Dendritic cell treated with granulocyte-macrophage colony-stimulating factor and Interleukin-4, amounts not matched to agents 40 ng/mL and 50 ng/mL, for 4 days (primary cell): ENCODE results near the gene CRMP1.
"Not testable (repeated sequence)": the region's sequence is repeated elsewhere in the genome, so short reads cannot be mapped to it uniquely, and the experiment has no call there.

Source experiments
- H3K27ac Mint-ChIP-seq: one replicate; pipeline ENCODE4 v1.8.0; 2022; ENCODE audit warnings: mild to moderate bottlenecking, mixed read lengths
- H3K27me3 Mint-ChIP-seq: one replicate; pipeline ENCODE4 v1.8.0; 2022; ENCODE audit warnings: mild to moderate bottlenecking, mixed read lengths
- H3K36me3 Mint-ChIP-seq: one replicate; pipeline ENCODE4 v1.8.0; 2022; ENCODE audit warnings: low read depth, mixed read lengths
- H3K4me1 Mint-ChIP-seq: one replicate; pipeline ENCODE4 v1.8.0; 2022; ENCODE audit warnings: low read depth, mixed read lengths
- H3K4me3 Mint-ChIP-seq: one replicate; pipeline ENCODE4 v1.8.0; 2022; ENCODE audit warnings: mild to moderate bottlenecking, moderate library complexity, mixed read lengths
- H3K9me3 Mint-ChIP-seq: one replicate; pipeline ENCODE4 v1.8.0; 2022; ENCODE audit warnings: mixed read lengths
- intact Hi-C: fragments of 100-400 bp; cut with micrococcal nuclease; formaldehyde crosslinking; loops from one replicate; pipeline ENCODE4 v1.15.0; 2022

CRMP1 gene

GRCh38 chr4:5842456-5842855 lies 50.4 kb downstream of the CRMP1 start:
- no peaks in the 10 kb centered on the region for H3K4me1 Mint-ChIP-seq
- no peaks in the 10 kb centered on the region for H3K9me3 Mint-ChIP-seq
- no peak overlapping the region for H3K4me3 Mint-ChIP-seq
- H3K27ac Mint-ChIP-seq: no peak overlapping the region
- intact Hi-C loops: no loop called here
- H3K36me3 Mint-ChIP-seq: no peaks in the 10 kb centered on the region
- peaks cover 1% of the 10 kb centered on the region for H3K27me3 Mint-ChIP-seq

GRCh38 chr4:5839751-5840674 lies 52.9 kb downstream of the CRMP1 start:
- Mint-ChIP-seq H3K4me3 (no peak overlapping the region), H3K27me3 (peaks cover 1% of the 10 kb centered on the region)
- intact Hi-C loops: no loop called here

GRCh38 chr4:5839332-5839731 lies 53.6 kb downstream of the CRMP1 start:
- Mint-ChIP-seq H3K27ac (no peak overlapping the region), H3K9me3 (no peaks in the 10 kb centered on the region), H3K36me3 (no peaks in the 10 kb centered on the region), H3K4me1 (no peaks in the 10 kb centered on the region), H3K4me3 (no peak overlapping the region), H3K27me3 (peaks cover 1% of the 10 kb centered on the region)
- intact Hi-C loops: no loop called here

More at GRCh38 chr4:5839751-5840674, 52.9 kb downstream of the CRMP1 start:
- no peaks in the 10 kb centered on the region for H3K36me3 Mint-ChIP-seq
- no peaks in the 10 kb centered on the region for H3K4me1 Mint-ChIP-seq
- no peaks in the 10 kb centered on the region for H3K9me3 Mint-ChIP-seq
- H3K27ac Mint-ChIP-seq: no peak overlapping the region

GRCh38 chr4:5837483-5837882 lies 55.4 kb downstream of the CRMP1 start:
- H3K27me3 Mint-ChIP-seq, H3K4me3 Mint-ChIP-seq, H3K36me3 Mint-ChIP-seq, intact Hi-C loops, H3K27ac Mint-ChIP-seq, H3K4me1 Mint-ChIP-seq, H3K9me3 Mint-ChIP-seq: not testable (repeated sequence)

DNA sequence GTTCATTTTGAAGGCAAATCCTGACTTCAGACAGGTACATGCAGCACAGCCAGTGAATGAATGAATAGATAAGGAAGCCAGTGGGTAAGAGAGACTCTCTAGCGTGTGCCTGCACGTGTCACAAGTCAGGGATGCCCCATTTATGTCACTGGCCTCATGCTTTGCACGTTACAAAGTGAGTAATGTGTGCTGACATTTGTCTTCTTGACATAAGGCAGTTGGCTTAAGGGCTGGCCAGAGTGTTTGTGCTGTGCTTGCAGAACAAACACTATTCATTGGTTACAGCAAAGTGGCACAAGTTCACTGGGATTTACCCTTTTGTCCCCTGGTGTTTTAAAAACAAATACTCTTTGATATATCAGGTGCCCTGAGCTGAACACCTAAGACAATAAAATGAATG lies 55.9 kb downstream of the CRMP1 start:
- H3K27me3 Mint-ChIP-seq: no peaks in the 10 kb centered on the region
- no peaks in the 10 kb centered on the region for H3K9me3 Mint-ChIP-seq
- no peaks in the 10 kb centered on the region for H3K4me1 Mint-ChIP-seq
- intact Hi-C loops: no loop called here
- no peak overlapping the region for H3K4me3 Mint-ChIP-seq
- no peak overlapping the region for H3K27ac Mint-ChIP-seq
- no peaks in the 10 kb centered on the region for H3K36me3 Mint-ChIP-seq

GRCh38 chr4:5828005-5828391 lies 64.9 kb downstream of the CRMP1 start:
- H3K9me3 Mint-ChIP-seq: no peaks in the 10 kb centered on the region
- peaks cover 14% of the 10 kb centered on the region for H3K4me1 Mint-ChIP-seq
- no peaks in the 10 kb centered on the region for H3K36me3 Mint-ChIP-seq
- H3K27ac Mint-ChIP-seq: no peak overlapping the region
- H3K27me3 Mint-ChIP-seq: peaks cover 39% of the 10 kb centered on the region
- no peak overlapping the region for H3K4me3 Mint-ChIP-seq
- intact Hi-C loops: no loop called here

DNA sequence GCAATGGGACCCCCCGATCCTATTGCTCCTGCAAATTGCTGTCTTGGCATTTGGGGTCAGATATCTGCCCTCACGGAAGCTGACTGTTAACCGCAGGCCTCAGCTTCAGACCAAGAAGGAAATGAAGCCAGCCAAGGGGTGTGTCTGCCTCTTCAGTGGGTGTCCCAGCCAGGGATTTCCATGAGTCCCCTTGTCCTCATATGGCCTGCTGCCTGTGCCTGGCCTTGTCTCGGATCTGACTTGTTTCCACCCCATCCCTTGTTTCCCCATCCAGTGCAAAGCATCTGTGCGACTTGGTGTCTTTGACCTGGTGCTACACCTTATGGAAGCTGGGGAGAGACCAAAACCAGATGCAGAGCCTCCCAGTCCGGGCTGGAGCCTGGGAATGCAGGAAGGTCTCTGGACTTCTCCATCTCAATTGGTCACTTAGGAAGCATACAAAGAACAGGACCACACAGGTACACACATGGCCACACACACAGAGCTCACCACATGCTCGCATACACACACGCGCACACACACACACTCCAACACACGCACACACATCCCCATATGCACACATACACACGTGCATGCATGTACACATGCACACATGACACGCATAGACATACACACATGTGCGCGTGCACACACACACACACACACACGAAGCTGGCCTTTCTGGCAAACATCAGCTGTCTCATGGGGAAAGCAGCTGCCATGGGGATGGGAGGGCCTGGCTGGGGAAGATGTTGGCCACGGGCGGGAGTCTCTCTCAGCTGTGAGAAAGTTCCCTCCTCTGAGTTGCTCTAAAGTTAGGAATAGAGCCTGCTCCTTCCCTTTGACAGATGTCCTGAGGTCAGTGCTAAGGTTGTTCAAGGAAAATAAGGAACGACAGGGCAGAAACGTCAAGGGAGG lies 65.5 kb downstream of the CRMP1 start:
- no peaks in the 10 kb centered on the region for H3K9me3 Mint-ChIP-seq
- no peak overlapping the region for H3K4me3 Mint-ChIP-seq
- H3K27ac Mint-ChIP-seq: no peak overlapping the region
- peaks cover 42% of the 10 kb centered on the region for H3K27me3 Mint-ChIP-seq
- peaks cover 14% of the 10 kb centered on the region for H3K4me1 Mint-ChIP-seq
- intact Hi-C loops: no loop called here
- H3K36me3 Mint-ChIP-seq: no peaks in the 10 kb centered on the region

GRCh38 chr4:5826437-5827107 lies 66.3 kb downstream of the CRMP1 start:
- Mint-ChIP-seq H3K4me1 (peaks cover 14% of the 10 kb centered on the region), H3K4me3 (no peak overlapping the region), H3K27ac (no peak overlapping the region), H3K9me3 (no peaks in the 10 kb centered on the region), H3K36me3 (no peaks in the 10 kb centered on the region), H3K27me3 (peaks cover 45% of the 10 kb centered on the region)
- intact Hi-C loops: no loop called here

DNA sequence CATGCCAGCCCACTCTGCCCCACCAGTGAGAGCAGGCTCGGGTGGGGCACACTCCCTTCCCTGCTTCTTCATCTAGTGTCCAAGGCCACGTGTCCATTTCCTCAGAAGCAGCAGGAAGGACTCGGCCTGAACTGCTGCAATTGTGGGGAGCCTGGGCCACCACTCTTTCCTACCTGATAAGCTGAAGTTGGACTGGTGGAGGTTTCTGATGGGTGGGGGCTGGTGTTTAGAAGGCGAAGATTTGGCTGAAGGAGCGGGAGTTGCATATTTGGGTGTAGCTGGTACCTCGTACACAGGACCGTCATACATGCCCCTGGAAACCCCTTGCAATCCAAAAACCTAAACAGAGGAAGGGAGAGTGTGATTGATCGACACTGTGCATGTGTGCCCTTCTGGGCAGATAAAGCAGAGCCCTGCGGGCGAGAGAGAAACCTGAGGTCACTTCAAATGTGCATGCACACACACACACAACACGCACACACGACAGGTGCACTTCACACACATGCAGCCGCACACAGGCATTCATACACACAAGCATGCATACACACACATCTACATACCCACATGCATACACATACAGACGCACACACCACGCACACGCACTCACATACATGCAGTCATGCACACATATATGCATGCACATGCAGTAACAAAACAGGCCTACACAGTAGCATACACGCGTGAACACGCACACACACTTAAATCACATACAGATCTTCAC lies 67.4 kb downstream of the CRMP1 start:
- peaks cover 14% of the 10 kb centered on the region for H3K4me1 Mint-ChIP-seq
- intact Hi-C loops: no loop called here
- H3K4me3 Mint-ChIP-seq: no peak overlapping the region
- H3K9me3 Mint-ChIP-seq: no peaks in the 10 kb centered on the region
- H3K36me3 Mint-ChIP-seq: no peaks in the 10 kb centered on the region
- peaks cover 41% of the 10 kb centered on the region for H3K27me3 Mint-ChIP-seq
- H3K27ac Mint-ChIP-seq: no peak overlapping the region

DNA sequence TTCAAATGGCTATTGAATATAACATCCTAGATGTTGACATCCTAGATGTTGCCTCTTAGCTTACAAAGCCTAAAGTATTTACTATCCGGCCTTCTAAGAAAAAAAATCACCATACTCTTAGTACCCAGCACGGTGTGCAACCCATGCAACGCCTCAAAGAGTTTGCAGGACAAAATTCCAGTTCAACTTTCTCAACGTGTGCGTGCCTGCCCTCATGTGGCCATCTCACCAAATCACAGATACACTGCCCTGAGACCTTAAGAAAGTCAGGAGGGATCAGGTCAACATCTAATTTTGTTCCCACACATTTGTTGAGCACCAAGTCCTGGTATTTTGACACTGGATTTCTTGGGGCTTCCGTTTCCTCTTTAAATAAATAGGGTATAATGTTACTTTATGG lies 68.3 kb downstream of the CRMP1 start:
- Mint-ChIP-seq H3K4me3 (no peak overlapping the region), H3K36me3 (no peaks in the 10 kb centered on the region), H3K27ac (no peak overlapping the region), H3K9me3 (no peaks in the 10 kb centered on the region), H3K4me1 (peaks cover 14% of the 10 kb centered on the region), H3K27me3 (peaks cover 38% of the 10 kb centered on the region)
- intact Hi-C loops: no loop called here

- Mint-ChIP-seq H3K27me3 (peaks cover 38% of the 10 kb centered on the region), H3K4me1 (peaks cover 14% of the 10 kb centered on the region), H3K9me3 (no peaks in the 10 kb centered on the region), H3K27ac (no peak overlapping the region), H3K36me3 (no peaks in the 10 kb centered on the region), H3K4me3 (no peak overlapping the region)
- intact Hi-C loops: no loop called here
Observed at GRCh38 chr4:5824227-5824626, 68.7 kb downstream of the CRMP1 start.

DNA sequence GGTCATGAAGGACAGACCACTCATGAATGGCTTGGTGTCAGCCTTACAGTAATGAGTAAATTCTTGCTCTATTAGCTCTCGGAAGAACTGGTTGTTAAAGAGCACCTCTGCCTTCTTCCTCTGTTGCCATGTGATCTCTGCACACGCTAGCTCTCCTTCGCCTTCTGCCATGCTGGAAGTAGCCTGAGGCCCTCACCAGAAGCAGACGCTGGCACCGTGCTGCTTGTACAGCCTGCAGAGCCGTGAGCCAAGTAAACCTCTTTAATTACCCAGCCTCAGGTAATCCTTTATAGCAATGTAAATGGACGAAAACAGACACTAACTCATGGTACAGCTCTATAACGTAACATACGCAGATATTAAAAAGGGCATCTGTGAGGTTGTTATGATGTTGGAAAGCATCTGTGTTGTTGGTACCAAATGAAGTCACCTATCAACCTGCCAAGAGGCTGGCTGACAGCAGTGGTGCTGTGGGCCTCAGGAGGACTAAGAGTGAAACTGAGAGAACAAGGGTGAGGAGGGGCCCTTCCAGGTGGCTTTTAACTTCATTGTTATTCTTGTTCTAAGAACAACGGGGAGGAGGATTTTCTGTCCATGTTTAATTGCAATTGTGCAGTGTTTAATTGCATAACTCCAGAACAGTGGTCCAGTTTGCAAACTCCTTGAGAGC lies 69.2 kb downstream of the CRMP1 start:
- Mint-ChIP-seq H3K27ac (no peak overlapping the region), H3K9me3 (no peaks in the 10 kb centered on the region), H3K4me3 (no peak overlapping the region), H3K4me1 (peaks cover 14% of the 10 kb centered on the region), H3K27me3 (peaks cover 35% of the 10 kb centered on the region), H3K36me3 (no peaks in the 10 kb centered on the region)
- intact Hi-C loops: no loop called here

DNA sequence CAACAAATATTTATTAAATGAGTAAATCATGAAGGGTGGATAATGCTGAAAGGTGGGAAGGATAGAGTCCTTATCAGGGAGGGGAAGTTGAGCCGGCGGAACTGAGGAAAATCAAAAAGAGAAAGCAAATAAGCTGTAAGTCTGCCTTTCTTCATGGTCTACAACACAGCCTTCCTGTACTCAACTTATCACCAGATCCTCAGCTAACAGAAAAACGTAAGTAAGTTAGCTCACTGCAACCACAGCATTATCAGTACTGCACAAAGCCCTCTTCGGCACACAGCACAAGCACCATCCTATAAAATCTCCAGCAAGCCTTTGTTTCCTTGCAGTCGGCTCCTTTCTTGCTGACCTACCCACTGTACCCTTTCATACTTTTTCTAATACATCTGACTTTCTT lies 70.3 kb downstream of the CRMP1 start:
- H3K27me3 Mint-ChIP-seq: peaks cover 26% of the 10 kb centered on the region
- no peaks in the 10 kb centered on the region for H3K9me3 Mint-ChIP-seq
- H3K4me3 Mint-ChIP-seq: no peak overlapping the region
- intact Hi-C loops: no loop called here
- H3K4me1 Mint-ChIP-seq: peaks cover 12% of the 10 kb centered on the region
- no peaks in the 10 kb centered on the region for H3K36me3 Mint-ChIP-seq
- no peak overlapping the region for H3K27ac Mint-ChIP-seq
